K562 (cell line): ENCODE results near the gene CUL4B. TPM values are rescaled to one million over a fixed set of nuclear protein-coding genes. Genes with fewer than 3 reads are reported as not detected.

Source experiments
- CTBP1 ChIP-seq: fragments of 450-650 bp; IDR thresholded peaks from 2 replicates; pipeline ENCODE4 v1.6.1; 2016; ENCODE audit warnings: borderline replicate concordance
- ELF4 ChIP-seq: fragments of 450-650 bp; formaldehyde crosslinking; IDR thresholded peaks from 2 replicates; pipeline ENCODE4 v1.4.0; 2022; ENCODE audit warnings: missing genetic modification characterization
- ESRRA ChIP-seq: fragments of 450-650 bp; IDR thresholded peaks from 2 replicates; pipeline ENCODE4 v1.6.1; 2014; ENCODE audit warnings: low read depth, mild to moderate bottlenecking, moderate library complexity, borderline replicate concordance
- NFE2 ChIP-seq: IDR thresholded peaks from 2 replicates; pipeline ENCODE4 v1.6.1; 2014; ENCODE audit warnings: antibody characterized with exemption, low read depth
- TCF7 ChIP-seq: sonication (generic); IDR thresholded peaks from 2 replicates; pipeline ENCODE4 v1.6.1; 2016; ENCODE audit warnings: antibody characterized with exemption, borderline replicate concordance
- ZNF140 ChIP-seq: fragments of 250-450 bp; sonication (Bioruptor Pico); IDR thresholded peaks from 2 replicates; pipeline ENCODE4 v1.8.0; 2021; ENCODE audit warnings: moderate library complexity, mild to moderate bottlenecking, inconsistent platforms
- ZNF174 ChIP-seq: fragments of 250-450 bp; sonication (Bioruptor Pico); IDR thresholded peaks from 2 replicates; pipeline ENCODE4 v1.4.0; 2020; ENCODE audit warnings: mild to moderate bottlenecking
- ZNF507 ChIP-seq: conservative IDR thresholded peaks from 2 replicates; pipeline ENCODE4 v1.6.1; 2017; ENCODE audit warnings: missing genetic modification characterization, missing compliant biosample characterization
- ZNF717 ChIP-seq: fragments of 250-450 bp; sonication (Bioruptor Pico); IDR thresholded peaks from 2 replicates; pipeline ENCODE4 v1.5.0; 2021
- polyA plus RNA-seq, 8 experiments: library from polyadenylated mRNA; depleted of rRNA in 4 of 8; stranded (reverse) in 5 of 8; unstranded in 3 of 8; fragments of >200 nt; fragmentation: Nextera tagmentation in 2 of 8; fragmentation: Illumina TruSeq in 1 of 8; extraction: Ambion mirVana in 2 of 8; extraction: Trizol in 1 of 8; gene quantifications; 2 replicates each; pipeline versions ENCODE4 v1.2.1 to v1.2.3, GENCODE V29; 2011 to 2014; ENCODE audit warnings: inconsistent platforms in 1 of 8, missing spikeins in 1 of 8
- total RNA-seq, 7 experiments: library from RNA; depleted of rRNA in 6 of 7; stranded (reverse); fragments of >200 nt in 6 of 7; fragmentation: Illumina TruSeq in 2 of 7; extraction: Trizol in 2 of 7; gene quantifications; 2 replicates each; pipeline versions ENCODE4 v1.2.1 to v1.2.3, GENCODE V29; 2011 to 2021; ENCODE audit warnings: low replicate concordance in 1 of 7
- TF ChIP-seq, protein P1 (sequence below): fragments of 250-450 bp; sonication (Bioruptor Pico); IDR thresholded peaks from 2 replicates; pipeline ENCODE4 v1.8.0; 2021; ENCODE audit warnings: mild to moderate bottlenecking, moderate library complexity
- TF ChIP-seq, protein P2 (sequence below): fragments of 200-800 bp; sonication (Bioruptor generic); IDR thresholded peaks from 2 replicates; pipeline ENCODE4 v1.6.1; 2017; ENCODE audit warnings: missing genetic modification characterization, missing compliant biosample characterization
- TF ChIP-seq, protein P3 (sequence below), 2 experiments: fragments of 450-650 bp in 1 of 2; sonication (generic) in 1 of 2; formaldehyde crosslinking in 1 of 2; IDR thresholded peaks; 2 replicates each; pipeline versions ENCODE4 v1.7.1 to v1.9.0; 2016 to 2022; ENCODE audit warnings: inconsistent platforms in 1 of 2, mild to moderate bottlenecking in 1 of 2, missing genetic modification reagents in 1 of 2
- TF ChIP-seq, protein P4 (sequence below): IDR thresholded peaks from 3 replicates; pipeline ENCODE4 v1.6.1; 2011; ENCODE audit warnings: borderline replicate concordance, mild to moderate bottlenecking; ENCODE audit not compliant: insufficient read length, insufficient read depth

Gene CUL4B
- total and polyA plus RNA-seq, 9 of the 15 experiments (the other 6 are each of a cell fraction or from before 2014, with no cell fraction given), result 15.0 to 41.7 (median 37.5) TPM

DNA sequence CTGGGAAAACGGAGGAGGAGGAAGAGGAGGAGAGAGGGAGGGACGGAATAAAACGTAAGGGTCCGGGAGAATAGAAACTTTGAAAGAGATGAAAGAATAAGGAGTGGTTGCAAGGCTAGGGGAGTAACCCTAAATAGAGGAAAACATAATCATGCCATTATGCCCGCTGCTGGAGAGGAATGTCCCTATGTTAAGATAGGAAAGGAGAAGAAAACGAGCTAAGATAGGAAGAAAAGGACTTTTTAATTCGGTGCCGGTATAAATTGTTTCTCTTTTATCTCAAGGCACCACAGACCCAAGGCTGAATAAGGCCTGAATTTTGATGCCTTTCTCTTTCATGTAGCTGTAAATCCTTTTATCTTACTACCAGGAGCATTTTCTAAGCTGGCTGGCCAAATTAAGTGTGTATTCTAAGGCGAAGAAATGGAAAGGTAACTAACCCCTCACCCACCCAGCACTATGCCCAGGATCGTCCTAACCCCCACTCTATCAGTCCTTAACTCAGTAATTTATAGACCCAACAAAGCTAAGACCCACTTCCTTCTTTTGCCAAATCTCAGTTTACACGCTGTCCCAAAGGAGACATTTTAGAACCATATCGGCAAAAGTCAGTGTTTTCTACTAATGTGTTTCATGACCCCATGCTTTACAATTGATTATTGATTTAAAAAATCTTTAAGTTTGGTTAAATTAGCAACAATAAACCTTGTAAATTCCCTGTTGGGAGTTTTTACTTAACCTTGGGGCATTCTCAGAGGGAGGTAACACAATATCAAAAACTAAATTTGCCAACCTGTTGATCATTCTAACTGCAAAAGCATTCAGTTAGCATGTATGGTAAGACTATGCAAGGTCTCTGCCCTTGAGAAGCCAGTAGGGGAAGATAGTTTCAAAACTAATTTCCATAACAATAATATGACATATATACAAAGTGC, 1.1 kb upstream of the CUL4B start (continued):
- TF ChIP-seq, protein P1, sequence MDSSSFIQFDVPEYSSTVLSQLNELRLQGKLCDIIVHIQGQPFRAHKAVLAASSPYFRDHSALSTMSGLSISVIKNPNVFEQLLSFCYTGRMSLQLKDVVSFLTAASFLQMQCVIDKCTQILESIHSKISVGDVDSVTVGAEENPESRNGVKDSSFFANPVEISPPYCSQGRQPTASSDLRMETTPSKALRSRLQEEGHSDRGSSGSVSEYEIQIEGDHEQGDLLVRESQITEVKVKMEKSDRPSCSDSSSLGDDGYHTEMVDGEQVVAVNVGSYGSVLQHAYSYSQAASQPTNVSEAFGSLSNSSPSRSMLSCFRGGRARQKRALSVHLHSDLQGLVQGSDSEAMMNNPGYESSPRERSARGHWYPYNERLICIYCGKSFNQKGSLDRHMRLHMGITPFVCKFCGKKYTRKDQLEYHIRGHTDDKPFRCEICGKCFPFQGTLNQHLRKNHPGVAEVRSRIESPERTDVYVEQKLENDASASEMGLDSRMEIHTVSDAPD (CRISPR knock-in tag), result no peak
- TF ChIP-seq ELF4 (CRISPR knock-in tag), result peak; percentile 21; the same call in 1 of the 2 replicates
- no peak for TF ChIP-seq ZNF717 (CRISPR knock-in tag)
- no peak for TF ChIP-seq ZNF140 (CRISPR knock-in tag)
- no peak for TF ChIP-seq ESRRA
- no peak for TF ChIP-seq CTBP1
- TF ChIP-seq ZNF507 (tag), result no peak
- no peak for TF ChIP-seq NFE2
- TF ChIP-seq, protein P2, sequence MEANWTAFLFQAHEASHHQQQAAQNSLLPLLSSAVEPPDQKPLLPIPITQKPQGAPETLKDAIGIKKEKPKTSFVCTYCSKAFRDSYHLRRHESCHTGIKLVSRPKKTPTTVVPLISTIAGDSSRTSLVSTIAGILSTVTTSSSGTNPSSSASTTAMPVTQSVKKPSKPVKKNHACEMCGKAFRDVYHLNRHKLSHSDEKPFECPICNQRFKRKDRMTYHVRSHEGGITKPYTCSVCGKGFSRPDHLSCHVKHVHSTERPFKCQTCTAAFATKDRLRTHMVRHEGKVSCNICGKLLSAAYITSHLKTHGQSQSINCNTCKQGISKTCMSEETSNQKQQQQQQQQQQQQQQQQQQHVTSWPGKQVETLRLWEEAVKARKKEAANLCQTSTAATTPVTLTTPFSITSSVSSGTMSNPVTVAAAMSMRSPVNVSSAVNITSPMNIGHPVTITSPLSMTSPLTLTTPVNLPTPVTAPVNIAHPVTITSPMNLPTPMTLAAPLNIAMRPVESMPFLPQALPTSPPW, result no peak
- TF ChIP-seq, protein P3, sequence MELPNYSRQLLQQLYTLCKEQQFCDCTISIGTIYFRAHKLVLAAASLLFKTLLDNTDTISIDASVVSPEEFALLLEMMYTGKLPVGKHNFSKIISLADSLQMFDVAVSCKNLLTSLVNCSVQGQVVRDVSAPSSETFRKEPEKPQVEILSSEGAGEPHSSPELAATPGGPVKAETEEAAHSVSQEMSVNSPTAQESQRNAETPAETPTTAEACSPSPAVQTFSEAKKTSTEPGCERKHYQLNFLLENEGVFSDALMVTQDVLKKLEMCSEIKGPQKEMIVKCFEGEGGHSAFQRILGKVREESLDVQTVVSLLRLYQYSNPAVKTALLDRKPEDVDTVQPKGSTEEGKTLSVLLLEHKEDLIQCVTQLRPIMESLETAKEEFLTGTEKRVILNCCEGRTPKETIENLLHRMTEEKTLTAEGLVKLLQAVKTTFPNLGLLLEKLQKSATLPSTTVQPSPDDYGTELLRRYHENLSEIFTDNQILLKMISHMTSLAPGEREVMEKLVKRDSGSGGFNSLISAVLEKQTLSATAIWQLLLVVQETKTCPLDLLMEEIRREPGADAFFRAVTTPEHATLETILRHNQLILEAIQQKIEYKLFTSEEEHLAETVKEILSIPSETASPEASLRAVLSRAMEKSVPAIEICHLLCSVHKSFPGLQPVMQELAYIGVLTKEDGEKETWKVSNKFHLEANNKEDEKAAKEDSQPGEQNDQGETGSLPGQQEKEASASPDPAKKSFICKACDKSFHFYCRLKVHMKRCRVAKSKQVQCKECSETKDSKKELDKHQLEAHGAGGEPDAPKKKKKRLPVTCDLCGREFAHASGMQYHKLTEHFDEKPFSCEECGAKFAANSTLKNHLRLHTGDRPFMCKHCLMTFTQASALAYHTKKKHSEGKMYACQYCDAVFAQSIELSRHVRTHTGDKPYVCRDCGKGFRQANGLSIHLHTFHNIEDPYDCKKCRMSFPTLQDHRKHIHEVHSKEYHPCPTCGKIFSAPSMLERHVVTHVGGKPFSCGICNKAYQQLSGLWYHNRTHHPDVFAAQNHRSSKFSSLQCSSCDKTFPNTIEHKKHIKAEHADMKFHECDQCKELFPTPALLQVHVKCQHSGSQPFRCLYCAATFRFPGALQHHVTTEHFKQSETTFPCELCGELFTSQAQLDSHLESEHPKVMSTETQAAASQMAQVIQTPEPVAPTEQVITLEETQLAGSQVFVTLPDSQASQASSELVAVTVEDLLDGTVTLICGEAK (IDR thresholded peaks at IDR 0.05), result 0 out of 2 replicates have a peak, but pooled peaks have one; percentile 22
- TF ChIP-seq, protein P3 (CRISPR knock-in tag; IDR thresholded peaks at IDR 0.05), result no peak
- TF ChIP-seq, protein P4, sequence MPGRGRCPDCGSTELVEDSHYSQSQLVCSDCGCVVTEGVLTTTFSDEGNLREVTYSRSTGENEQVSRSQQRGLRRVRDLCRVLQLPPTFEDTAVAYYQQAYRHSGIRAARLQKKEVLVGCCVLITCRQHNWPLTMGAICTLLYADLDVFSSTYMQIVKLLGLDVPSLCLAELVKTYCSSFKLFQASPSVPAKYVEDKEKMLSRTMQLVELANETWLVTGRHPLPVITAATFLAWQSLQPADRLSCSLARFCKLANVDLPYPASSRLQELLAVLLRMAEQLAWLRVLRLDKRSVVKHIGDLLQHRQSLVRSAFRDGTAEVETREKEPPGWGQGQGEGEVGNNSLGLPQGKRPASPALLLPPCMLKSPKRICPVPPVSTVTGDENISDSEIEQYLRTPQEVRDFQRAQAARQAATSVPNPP, result no peak
- TF ChIP-seq ZNF174 (CRISPR knock-in tag), result no peak
- no peak for TF ChIP-seq TCF7
